ENCODE results near the gene CEP135. TPM values are rescaled to one million over a fixed set of nuclear protein-coding genes. Genes with fewer than 3 reads are reported as not detected.

Gene CEP135
- total RNA-seq, 4 donors from 2014 or later: 0.71 to 1.3 (median 1.1) TPM

- intact Hi-C loops (cut with DNase I; ENCODE audit: low total_unique reads) (no loop called here), in situ Hi-C loops (cut with MboI; ENCODE audit: low sequenced_read_pairs in 4 of 4) (no loop called here)
- Histone ChIP-seq H3K27ac (no peak overlapping the region), H3K27me3 (no peaks in the 10 kb centered on the region), H3K9me3 (no peaks in the 10 kb centered on the region), H3K4me1 (no peaks in the 10 kb centered on the region), H3K4me3 (no peak overlapping the region), H3K36me3 (peaks cover 0 to 3% of the 10 kb centered on the region in 2 donors)
- ATAC-seq (no peak), DNase-seq (no peak)
- TF ChIP-seq, protein P1, sequence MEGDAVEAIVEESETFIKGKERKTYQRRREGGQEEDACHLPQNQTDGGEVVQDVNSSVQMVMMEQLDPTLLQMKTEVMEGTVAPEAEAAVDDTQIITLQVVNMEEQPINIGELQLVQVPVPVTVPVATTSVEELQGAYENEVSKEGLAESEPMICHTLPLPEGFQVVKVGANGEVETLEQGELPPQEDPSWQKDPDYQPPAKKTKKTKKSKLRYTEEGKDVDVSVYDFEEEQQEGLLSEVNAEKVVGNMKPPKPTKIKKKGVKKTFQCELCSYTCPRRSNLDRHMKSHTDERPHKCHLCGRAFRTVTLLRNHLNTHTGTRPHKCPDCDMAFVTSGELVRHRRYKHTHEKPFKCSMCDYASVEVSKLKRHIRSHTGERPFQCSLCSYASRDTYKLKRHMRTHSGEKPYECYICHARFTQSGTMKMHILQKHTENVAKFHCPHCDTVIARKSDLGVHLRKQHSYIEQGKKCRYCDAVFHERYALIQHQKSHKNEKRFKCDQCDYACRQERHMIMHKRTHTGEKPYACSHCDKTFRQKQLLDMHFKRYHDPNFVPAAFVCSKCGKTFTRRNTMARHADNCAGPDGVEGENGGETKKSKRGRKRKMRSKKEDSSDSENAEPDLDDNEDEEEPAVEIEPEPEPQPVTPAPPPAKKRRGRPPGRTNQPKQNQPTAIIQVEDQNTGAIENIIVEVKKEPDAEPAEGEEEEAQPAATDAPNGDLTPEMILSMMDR (IDR thresholded peaks at IDR 0.05 in 4 of 5, conservative IDR thresholded peaks at IDR 0.05 in 1 of 5): no peak
- TF ChIP-seq POLR2A (IDR thresholded peaks at IDR 0.05): no peak
Observed at GRCh38 chr4:55982976-55983375, 34.2 kb downstream of the CEP135 start.

DNA sequence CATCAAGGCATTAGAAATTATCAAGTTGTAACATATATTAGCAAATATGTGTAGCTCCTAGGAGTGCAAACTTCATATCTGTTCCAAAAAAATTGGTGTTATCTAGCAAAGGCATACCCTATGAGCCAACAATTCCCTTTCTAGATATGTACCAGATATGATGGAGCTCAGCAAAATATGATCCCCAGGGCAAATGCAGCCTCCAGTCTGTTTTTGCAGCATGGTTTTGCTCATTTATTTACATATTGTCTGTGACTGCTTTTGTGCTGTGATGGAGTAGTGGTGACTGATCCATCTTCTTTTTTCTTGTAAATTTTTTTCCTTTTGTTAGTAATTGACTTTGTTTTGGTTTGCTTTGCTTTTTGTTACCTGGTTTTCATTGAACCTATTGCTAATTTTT, 41.0 kb downstream of the CEP135 start:
- Histone ChIP-seq H3K27ac (no peak overlapping the region), H3K36me3 (peaks cover 0 to 3% of the 10 kb centered on the region in 2 donors), H3K4me1 (no peaks in the 10 kb centered on the region), H3K4me3 (no peak overlapping the region), H3K27me3 (no peaks in the 10 kb centered on the region), H3K9me3 (no peaks in the 10 kb centered on the region)
- in situ Hi-C loops (cut with MboI; ENCODE audit: low sequenced_read_pairs in 4 of 4) (no loop called here), intact Hi-C loops (cut with DNase I; ENCODE audit: low total_unique reads) (no loop called here)
- DNase-seq: no peak
- ATAC-seq: no peak
- TF ChIP-seq, protein P1 (IDR thresholded peaks at IDR 0.05 in 4 of 5, conservative IDR thresholded peaks at IDR 0.05 in 1 of 5): no peak
- no peak for TF ChIP-seq POLR2A (IDR thresholded peaks at IDR 0.05)

- intact Hi-C loops (cut with DNase I; ENCODE audit: low total_unique reads): no loop called here
- H3K36me3 ChIP-seq: peaks cover 0 to under 1% of the 10 kb centered on the region in 2 donors
- in situ Hi-C loops (cut with MboI; ENCODE audit: low sequenced_read_pairs in 4 of 4): no loop called here
- DNase-seq: no peak
- H3K4me3 ChIP-seq: no peak overlapping the region
- no peak overlapping the region for H3K27ac ChIP-seq
- no peaks in the 10 kb centered on the region for H3K27me3 ChIP-seq
- H3K9me3 ChIP-seq: no peaks in the 10 kb centered on the region
- H3K4me1 ChIP-seq: no peaks in the 10 kb centered on the region
- TF ChIP-seq POLR2A (IDR thresholded peaks at IDR 0.05): no peak
- TF ChIP-seq, protein P1 (IDR thresholded peaks at IDR 0.05 in 4 of 5, conservative IDR thresholded peaks at IDR 0.05 in 1 of 5): no peak
- ATAC-seq: no peak
Observed at GRCh38 chr4:55993994-55994663, 45.4 kb downstream of the CEP135 start.

DNA sequence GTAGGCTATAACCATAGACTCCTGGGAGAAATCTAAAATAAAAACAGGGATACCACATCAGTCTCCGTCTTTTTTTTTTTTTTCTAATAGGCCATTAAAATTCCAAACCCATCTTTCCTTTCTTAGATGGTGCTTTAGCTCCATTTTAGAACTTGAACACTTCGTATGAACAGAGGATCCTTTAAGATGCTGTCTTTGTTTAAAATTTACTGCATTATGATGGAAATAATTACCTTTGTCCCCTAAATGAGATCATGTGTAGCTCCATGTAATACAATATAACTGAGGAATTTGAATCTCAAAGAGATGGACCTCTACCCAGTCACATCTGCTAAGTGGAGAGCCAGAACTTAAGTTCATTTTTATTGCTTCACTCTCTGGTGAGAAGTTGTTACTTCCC, 47.9 kb downstream of the CEP135 start:
- H3K36me3 ChIP-seq: peaks cover 0 to 13% of the 10 kb centered on the region in 2 donors
- no peaks in the 10 kb centered on the region for H3K27me3 ChIP-seq
- in situ Hi-C loops (cut with MboI; ENCODE audit: low sequenced_read_pairs in 4 of 4) (no loop called here), intact Hi-C loops (cut with DNase I; ENCODE audit: low total_unique reads) (no loop called here)
- TF ChIP-seq POLR2A (IDR thresholded peaks at IDR 0.05): no peak
- TF ChIP-seq, protein P1 (IDR thresholded peaks at IDR 0.05 in 4 of 5, conservative IDR thresholded peaks at IDR 0.05 in 1 of 5): no peak
- H3K4me1 ChIP-seq: no peaks in the 10 kb centered on the region
- DNase-seq (no peak), ATAC-seq (no peak)
- H3K27ac ChIP-seq: no peak overlapping the region
- no peaks in the 10 kb centered on the region for H3K9me3 ChIP-seq
- no peak overlapping the region for H3K4me3 ChIP-seq

DNA sequence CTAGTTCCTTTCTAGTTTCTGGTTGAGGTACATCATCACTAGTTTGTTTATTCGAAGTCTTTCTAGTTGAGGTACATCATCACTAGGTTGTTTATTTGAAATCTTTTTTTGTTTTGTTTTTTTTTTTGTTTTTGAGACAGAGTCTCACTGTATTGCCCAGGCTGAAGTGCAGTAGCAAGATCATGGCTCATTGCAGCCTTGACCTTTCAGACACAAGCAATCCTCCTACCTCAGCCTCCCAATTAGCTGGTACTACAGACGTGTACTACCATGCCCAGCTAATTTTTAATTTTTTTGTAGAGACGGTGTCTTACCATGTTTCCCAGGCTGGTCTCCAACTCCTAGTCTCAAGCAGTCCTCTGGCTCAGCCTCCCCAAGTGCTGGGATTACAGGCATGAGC, 54.9 kb downstream of the CEP135 start:
- Histone ChIP-seq H3K27me3 (no peaks in the 10 kb centered on the region), H3K9me3 (no peaks in the 10 kb centered on the region), H3K36me3 (peaks cover 0 to 13% of the 10 kb centered on the region in 2 donors), H3K4me3 (no peak overlapping the region), H3K4me1 (no peaks in the 10 kb centered on the region), H3K27ac (no peak overlapping the region)
- intact Hi-C loops (cut with DNase I; ENCODE audit: low total_unique reads): no loop called here
- DNase-seq: no peak
- in situ Hi-C loops (cut with MboI; ENCODE audit: low sequenced_read_pairs in 4 of 4): no loop called here
- ATAC-seq: no peak
- no peak for TF ChIP-seq POLR2A (IDR thresholded peaks at IDR 0.05)
- TF ChIP-seq, protein P1 (IDR thresholded peaks at IDR 0.05 in 4 of 5, conservative IDR thresholded peaks at IDR 0.05 in 1 of 5): no peak

Measured in gastrocnemius medialis (tissue), 4 donors.